IPS DF 4.7 (cell line): ENCODE data around the gene RADIL.

Experiments
- DNase-seq: peaks from one replicate; pipeline ENCODE4 v3.0.0-alpha.2; 2013; ENCODE audit warnings: low spot score; ENCODE audit errors: extremely low read depth

Gene RADIL

DNA sequence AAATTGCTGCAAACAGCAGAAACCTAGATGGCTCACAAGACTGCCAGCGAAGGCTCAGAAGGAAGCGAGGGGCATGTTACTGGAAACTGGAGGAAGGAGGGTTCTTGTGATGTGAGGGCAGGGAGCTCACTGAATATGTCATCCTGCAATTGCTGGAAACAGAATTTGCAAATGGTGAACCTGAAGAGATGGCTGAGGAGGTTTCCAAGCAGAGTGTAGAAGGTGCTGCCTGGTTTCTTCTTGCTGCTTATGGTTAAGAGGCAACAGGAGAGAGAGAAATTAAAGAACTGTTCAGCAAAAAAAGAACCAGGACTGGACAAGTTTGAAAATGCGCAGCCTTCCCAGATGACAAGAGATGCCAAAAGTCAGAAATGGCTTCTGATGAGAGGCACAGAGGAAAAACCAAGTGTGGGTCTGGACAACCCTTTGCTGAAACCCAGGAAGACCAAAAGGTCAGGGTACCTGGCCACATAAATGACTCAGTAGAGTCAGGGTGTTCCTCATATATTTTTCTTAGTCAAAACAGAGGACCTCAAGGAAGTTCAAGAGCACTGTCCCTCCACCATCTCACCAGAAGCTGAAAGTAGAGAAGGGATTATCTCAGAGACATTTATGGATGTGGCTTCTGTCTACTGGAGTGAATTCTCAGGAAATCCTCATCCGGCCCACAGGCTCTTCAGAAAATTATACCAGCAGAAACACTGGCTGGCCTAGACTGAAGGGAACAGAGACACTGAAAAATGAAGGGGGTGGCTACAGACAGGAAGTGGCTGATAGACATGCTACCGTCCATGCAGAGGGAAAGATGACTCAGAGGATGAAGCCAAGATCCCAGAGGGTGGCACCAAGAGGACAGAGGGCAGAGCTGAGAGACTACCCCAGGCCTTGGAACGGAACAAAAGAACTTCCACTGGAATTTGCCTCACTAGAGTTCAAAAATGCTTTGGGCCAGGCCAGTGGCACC is 31.8 kb downstream of the RADIL start:
- DNase-seq: no peak

DNA sequence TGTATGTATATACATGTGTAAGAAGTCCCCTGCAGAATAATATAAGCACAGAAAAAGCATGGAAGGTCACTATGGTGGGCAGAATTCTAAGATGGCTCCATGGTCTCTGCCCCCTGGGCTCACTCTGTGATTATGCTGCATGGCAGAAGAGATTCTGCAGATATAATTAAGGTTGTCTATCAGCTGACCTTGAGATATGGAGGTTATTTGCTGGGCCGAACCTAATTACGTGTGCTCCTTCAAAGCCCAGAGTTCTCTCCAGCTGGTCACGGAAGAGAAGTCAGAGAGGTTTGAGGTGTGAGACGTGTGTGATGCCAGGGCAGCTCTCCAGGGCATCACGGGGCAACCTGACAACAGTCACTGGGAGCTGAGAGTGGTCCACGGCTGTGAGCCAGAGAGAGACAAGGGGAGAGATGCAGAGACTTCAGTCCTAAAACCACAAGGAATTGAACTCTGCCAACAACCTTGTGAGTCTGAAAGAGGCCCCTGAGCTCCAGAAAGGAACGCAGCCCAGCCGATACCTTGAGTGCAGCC is 33.2 kb downstream of the RADIL start:
- DNase-seq: no peak

DNA sequence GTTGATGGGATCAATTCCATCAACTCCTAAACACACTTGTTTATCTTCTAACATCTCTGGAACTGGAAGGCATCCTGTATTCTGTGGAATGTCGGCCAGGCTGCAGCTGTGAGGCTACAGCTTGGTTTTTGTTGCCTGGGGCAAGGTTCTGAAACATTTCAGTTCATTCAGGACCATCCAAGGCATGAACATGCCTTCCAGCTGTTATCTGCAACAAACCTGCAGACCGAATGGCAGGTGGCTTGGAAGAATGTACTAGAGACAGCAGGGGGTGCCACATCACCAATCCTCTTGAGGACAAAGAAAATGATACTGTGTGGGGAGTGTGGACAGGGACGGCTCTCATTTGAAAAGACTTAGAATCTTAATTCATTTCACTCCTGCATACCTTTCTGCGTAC is 34.1 kb downstream of the RADIL start:
- no peak for DNase-seq

DNA sequence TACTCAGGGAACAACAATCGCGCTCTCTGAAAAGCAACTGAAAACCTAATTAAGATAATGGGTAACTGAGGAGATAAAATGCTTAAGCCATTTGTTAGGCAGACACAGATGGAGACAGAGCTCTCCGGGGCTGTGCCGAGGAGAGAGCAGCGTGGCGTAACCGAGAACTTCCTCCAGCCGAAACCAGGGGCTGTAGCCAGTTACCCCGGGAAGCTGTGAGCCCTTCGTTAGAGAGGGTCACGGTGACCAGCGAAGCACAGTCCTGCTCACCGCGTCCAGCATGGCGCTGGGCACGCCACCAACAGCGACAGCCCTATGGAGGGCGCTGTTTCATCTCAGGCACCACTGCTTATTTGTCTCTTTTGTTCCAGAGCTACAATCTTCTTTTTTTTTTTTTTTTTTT is 37.8 kb downstream of the RADIL start:
- no peak for DNase-seq

- no peak for DNase-seq
Measured at GRCh38 chr7:4842319-4843064, 41.0 kb downstream of the RADIL start.

- no peak for DNase-seq
Measured at GRCh38 chr7:4841836-4842235, 41.7 kb downstream of the RADIL start.

GRCh38 chr7:4841007-4841784 is 42.3 kb downstream of the RADIL start:
- no peak for DNase-seq

GRCh38 chr7:4840079-4840501 is 43.4 kb downstream of the RADIL start:
- DNase-seq: no peak

GRCh38 chr7:4838626-4839334 is 44.7 kb downstream of the RADIL start:
- no peak for DNase-seq

DNA sequence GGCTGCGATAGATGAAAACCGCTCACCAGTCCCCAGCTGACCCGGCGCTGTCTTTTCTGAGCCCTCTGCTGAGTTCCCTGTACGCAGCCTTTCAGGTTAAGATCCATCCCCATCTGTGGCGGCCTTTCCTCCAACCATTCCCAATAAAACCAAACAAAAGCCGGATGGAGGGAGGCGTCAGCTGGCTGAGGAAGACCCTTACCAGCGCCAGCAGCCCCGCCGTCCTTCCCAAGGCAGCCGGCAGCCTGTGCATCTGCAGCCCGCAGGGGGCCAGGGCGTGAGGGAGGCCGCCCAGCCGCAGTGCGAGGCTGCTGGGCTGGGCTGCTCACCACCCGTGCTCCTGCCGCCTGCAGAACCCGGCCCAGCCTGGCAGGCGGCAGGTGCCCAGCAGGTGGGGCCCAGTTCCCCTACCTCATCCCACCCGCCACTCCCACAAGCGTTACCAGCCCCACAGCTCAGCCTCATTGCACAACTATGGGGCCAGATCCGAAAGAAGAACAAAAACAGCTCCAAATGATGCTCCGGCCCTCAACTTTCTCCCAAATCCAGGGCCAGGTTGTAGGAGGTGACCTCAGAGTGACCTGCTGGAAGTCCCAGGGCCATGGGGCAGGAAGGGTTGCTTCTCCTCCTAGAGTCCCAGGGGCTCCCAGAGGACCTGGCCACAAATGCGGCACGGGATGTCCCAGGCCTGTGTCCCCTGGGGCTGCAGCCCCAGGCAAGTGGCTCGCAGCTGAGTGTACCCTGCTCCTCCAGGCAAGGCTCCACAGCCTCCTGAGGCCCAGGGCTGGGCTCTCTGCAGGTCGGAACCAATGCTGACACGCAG is 45.5 kb downstream of the RADIL start:
- DNase-seq: no peak

DNA sequence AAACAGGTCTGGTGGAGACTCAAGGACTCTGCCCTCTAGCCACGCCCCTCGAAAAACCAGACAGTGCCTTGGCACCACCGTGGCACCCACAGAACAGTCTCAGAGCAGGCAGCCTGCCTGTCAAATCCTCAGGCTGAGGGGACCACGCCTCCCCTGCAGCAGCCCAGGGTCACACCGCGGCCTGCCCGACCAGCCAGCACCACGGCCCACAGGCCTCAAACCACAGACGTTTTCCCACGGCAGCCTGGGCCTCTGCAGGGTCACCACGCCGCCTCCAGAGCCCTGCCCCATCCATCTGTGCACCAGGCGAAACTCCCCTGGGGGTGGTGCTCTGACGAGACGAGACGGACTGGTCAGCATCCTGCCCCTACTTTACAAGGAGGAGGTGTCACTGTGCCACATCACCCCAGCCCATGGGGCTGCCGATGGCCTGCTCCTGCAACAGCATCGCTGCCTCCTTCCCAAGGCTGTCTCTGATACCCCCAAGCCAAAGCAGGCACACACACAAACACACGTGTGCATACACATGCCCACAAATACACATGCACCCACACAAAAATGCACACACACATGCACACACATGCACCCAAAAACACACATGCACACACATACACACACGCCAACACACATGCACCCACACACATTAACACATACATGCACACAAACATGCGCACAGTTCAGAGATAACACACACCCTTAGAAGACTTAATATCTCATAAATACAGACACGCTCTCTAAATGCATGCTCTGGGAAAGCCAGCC is 46.3 kb downstream of the RADIL start:
- no peak for DNase-seq

- DNase-seq: no peak
Measured at GRCh38 chr7:4836206-4836661, 47.3 kb downstream of the RADIL start.

DNA sequence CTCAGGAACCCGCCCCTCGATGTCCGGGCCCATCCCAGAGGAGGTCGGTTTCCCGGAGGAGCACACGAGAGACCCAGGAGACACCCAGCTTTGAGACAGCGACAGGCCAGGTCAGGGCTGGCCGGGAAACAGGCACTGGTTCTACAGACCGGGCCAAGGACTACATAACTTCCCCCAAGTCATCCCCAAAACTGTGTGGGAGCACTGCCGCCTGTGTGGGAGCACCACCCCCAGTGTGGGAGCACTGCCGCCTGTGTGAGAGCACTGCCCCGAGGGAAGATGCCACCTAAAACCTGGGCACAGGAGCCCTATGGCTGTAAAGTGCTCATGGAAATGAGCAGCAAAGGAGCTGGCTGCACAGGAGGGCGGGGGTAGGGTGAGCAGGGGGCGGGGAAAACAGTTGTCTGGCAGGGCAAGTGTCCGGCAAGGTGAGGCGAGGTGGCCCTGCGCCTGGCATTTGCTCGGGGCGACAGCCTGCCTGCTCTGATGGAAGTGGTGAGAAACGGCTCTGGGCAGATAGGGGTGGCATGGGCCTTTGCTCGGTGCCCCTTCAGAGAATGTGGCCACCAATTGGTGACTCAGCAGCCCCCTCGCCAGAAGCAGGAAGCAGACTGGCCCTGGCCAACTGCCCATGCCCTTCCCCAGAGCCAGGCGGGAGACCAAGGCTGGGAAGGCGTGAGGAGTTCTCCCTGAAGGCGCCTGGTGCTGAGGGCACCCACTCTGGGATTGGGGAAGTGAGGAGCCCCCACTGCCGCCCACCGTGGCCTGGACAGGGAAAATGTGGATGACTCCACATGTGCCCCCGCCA is 47.9 kb downstream of the RADIL start:
- DNase-seq: no peak

DNA sequence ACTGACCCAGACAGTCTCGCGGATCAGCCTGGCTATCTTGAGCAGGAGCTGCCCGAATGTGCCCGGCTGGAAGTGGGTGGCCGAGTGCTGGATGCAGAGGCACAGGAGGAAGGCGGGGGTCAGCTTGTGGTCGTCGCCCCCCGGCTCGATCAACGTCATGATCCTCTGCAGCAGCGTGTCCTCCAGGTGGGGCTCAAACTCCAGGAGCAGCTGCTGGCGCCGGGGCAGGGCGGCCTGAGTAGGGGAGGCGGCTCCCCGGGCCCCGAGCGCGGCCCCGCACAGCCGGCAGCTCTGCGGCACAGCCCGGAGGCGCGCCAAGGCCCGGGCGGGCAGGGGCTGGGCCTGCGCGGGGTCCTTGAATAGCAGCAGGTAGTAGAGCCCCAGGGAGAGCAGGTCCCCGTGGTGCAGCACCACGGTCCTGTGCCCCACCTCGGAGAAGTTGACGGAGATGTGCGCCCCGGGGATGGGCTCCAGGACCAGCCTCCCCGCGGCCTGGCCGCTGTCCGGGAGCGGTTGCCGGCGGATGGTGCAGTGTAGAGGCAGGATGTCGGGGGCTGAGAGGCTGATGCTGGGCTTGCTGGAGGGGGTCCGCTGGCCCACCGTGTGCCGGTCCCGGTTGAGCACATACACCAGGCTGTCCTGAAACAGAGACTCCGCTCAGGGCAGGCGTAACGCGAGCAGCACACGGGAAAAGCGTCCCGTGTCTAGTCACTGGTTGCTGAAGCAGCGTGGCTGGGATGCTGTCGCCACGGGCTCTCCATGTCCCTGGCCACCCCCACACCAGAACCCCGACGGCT is 48.7 kb downstream of the RADIL start:
- no peak for DNase-seq

GRCh38 chr7:4833691-4834600 is 49.6 kb downstream of the RADIL start:
- DNase-seq: no peak

DNA sequence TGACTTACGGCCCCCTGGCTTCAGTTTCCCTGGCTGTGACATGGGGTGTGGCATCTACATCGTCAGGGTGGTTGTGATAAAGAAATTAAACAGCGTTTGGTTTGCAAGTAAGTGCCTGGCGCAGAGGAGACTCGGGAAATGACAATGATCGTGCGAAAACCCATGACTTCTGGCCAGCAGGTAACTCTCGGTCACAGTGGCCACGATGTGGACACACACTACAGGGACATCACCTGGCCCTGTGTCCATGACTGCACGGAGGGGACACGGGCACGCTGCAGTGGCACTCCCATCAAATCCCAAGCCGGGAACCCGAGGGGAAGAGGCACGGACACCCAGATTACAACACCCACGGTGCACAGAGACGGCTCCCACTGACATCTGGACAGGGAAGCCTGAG is 50.3 kb downstream of the RADIL start:
- no peak for DNase-seq
